Esophagus muscularis mucosa (tissue), 4 donors: Measurements from ENCODE around the gene PON1.

Experiments
- CTCF ChIP-seq, 3 experiments: fragments of 200-600 bp in 2 of 3; fragments of 450-650 bp in 1 of 3; sonication (generic) in 2 of 3; IDR thresholded peaks; one replicate each; pipeline ENCODE4 v1.5.1; 2017 to 2019; ENCODE audit warnings: antibody characterized with exemption in 3 of 3, mild to moderate bottlenecking in 2 of 3, moderate library complexity in 1 of 3
- EP300 ChIP-seq: sonication (generic); formaldehyde crosslinking; IDR thresholded peaks from one replicate; pipeline ENCODE4 v1.6.1; 2017; ENCODE audit warnings: antibody characterized with exemption
- POLR2A ChIP-seq: fragments of 450-650 bp; IDR thresholded peaks from one replicate; pipeline ENCODE4 v1.6.1; 2017; ENCODE audit warnings: antibody characterized with exemption, moderate library complexity, mild to moderate bottlenecking, low read depth

GRCh38 chr7:95297041-95297440, 27.3 kb downstream of the PON1 start:
- TF ChIP-seq CTCF (IDR thresholded peaks at IDR 0.05) (no peak), POLR2A (no peak), EP300 (no peak)
